NT2/D1 (cell line): ENCODE measurements around the gene ZAP70.

Experiments used
- SUZ12 ChIP-seq: IDR thresholded peaks from 2 replicates; pipeline ENCODE4 v1.6.1; 2011; ENCODE audit not compliant: insufficient read length, insufficient read depth; ENCODE audit errors: extremely low read depth
- YY1 ChIP-seq: IDR thresholded peaks from 2 replicates; pipeline ENCODE4 v1.6.1; 2011; ENCODE audit not compliant: insufficient read length, insufficient read depth

- TF ChIP-seq YY1 (no peak), SUZ12 (no peak)
These were observed 53.2 kb downstream of the ZAP70 start for GRCh38 chr2:97766567-97766966.
